ENCODE results near the gene MRM1.

The MRM1 gene

GRCh38 chr17:36632916-36633771, 31.8 kb downstream of the MRM1 start:
- no peak for DNase-seq (ENCODE audit: low read depth)

DNA sequence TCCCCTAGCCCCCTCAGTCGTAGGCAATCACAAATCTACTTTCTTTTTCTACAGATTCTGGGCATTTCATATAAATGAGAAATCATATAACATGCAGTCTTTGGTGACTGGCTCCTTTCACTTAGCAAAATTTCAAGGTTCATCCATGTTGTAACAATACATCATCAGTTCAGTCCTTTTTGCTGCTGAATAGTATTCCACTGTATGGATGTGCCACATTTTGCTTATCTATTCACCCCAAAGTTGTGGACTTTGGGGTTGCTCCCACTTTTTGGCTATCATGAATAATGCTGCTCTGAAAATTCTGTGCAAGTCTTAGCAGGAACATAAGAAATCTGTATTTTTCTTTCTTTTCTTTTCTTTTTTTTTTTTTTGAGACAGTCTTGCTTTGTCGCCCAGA, 39.0 kb downstream of the MRM1 start:
- no peak for DNase-seq (ENCODE audit: low read depth)

GRCh38 chr17:36640836-36641235, 39.5 kb downstream of the MRM1 start:
- no peak for DNase-seq (ENCODE audit: low read depth)

- no peak for DNase-seq (ENCODE audit: low read depth)
Measured at GRCh38 chr17:36641331-36641876, 40.0 kb downstream of the MRM1 start.

- no peak for DNase-seq (ENCODE audit: low read depth)
Measured at GRCh38 chr17:36641877-36642845, 40.8 kb downstream of the MRM1 start.

DNA sequence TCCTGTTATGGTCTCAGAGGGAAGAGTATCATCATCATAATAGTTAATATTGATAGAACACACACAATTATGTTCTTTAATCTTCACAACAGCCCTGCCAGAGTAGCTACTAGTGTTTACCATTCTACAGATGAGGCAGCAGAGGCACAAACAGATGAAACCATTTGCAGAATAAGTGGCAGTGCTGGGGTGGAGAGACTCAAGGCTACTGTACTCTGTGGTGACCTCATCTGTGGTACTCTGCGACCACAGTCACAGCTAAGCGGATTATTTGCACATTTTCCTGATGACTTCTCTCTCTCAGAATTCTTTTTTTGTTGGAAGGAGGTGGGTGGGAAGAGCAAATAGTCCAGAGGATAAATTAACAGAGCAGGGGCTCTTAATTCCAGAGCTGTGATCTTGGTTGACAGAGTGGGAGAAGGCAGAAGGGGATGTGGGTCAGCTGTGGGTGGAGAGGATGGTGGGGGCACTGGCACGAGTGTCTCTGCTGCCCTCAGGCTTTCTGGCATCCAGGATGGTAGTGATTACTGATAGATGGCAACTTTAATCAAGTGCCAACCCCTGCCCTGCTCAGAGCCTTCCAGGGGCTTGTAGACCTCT, 41.8 kb downstream of the MRM1 start:
- DNase-seq (ENCODE audit: low read depth), result no peak

- no peak for DNase-seq (ENCODE audit: low read depth)
Measured at GRCh38 chr17:36645422-36645821, 44.0 kb downstream of the MRM1 start.

- no peak for DNase-seq (ENCODE audit: low read depth)
Measured at GRCh38 chr17:36647636-36648035, 46.3 kb downstream of the MRM1 start.

GRCh38 chr17:36650096-36650775, 48.9 kb downstream of the MRM1 start:
- DNase-seq (ENCODE audit: low read depth), result no peak

GRCh38 chr17:36653374-36653773, 52.0 kb downstream of the MRM1 start:
- no peak for DNase-seq (ENCODE audit: low read depth)

DNA sequence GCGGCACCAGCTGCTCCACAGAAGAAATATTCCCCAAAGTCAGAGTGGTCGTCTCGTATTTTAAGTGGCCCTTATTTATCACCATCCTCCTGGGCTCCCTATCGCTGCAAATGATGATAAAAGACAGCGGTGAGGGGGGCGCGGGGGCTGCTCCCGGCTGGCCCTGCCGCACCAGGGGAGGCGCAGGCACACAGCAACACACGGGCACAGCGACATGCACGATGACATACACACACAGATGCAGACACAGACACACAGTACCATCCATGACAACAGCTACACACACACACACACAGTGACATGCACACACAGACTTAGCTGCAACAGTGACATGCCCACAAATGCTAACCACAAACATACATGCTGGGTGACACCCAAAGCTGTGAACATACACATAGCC, 52.5 kb downstream of the MRM1 start:
- DNase-seq (ENCODE audit: low read depth), result no peak

DNA sequence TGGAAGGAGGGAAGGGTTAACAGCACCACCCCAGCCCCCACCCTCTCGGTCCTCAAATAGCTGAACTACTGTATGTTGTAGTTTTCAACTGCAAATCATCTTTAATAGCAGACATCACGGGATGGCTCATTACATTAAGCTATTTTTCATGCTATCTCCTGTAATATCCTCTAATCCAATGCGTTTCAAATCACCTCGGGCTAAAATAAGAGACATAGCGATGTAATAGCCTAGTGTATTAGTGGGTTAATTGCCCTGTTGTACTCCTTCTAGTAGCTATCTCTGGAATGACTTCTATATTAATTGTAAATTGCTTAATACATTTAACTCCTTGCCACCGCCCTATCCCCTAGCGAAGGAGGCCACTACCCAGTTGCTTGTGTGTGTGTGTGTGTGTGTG, 54.3 kb downstream of the MRM1 start:
- DNase-seq (ENCODE audit: low read depth), result no peak

DNA sequence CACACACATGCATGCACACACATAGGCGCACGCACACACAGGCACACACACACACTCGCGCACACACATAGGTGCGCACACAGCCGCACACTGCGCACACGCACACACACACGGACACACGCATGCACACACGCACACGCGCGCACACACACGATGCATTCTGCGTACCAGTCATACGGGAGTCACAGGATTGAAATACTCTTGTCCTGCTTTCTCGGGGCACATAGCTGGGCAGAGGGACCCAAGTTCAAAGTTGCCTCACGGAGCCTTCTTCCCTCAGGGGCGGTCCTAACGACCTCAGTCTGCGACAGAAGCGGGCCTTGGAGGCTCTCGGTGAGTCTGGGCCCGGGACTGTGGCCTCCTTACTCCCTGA, 56.0 kb downstream of the MRM1 start:
- no peak for DNase-seq (ENCODE audit: low read depth)

DNA sequence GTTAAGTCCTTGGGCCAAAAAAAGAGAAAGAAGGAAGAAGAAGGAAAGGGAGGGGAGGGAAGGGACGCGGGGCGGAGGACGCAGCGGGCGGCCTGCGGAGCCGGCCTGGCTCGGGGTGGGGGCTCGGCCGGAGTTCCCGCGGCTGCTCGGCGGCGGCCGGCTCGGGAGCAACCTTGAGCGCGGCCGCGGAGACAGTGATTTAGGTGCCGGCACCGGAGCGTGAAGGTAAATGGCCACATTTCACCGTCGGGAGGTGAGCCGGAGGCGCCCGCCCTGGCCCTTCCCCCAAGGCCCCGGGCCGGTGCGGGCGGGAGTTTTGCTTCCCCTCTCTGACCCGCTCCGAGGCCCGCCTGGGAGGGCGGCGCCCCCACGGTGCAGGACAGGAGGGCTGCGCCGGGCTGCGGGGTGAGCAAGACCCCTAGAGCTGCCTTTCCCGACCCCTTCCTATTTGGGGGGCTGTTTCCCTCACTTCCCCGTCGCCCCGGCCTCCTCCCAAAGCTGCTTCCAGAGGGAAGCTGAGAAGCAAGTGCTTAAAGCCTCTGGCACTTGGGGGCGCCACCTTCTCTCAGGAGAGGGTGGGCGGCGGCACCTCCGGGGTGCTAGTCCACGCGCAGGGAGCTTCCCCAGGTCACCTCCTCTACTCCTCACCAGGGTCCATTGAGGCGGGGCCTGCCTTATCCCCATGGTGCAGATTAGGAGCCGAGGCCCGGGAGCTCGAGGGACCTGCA, 56.5 kb downstream of the MRM1 start:
- no peak for DNase-seq (ENCODE audit: low read depth)

All from stimulated activated CD8-positive, alpha-beta memory T cell treated with anti-CD3 and anti-CD28 coated beads, Interleukin-4, amount 100 ng/mL, for 24 hours (primary cell).